ENCODE data around the gene OGDH.
"Not testable (repeated sequence)": the region's sequence is repeated elsewhere in the genome, so short reads cannot be mapped to it uniquely, and the experiment has no call there.

OGDH gene

GRCh38 chr7:44606341-44607140, at the start of gene OGDH:
OGDH (plus strand) TSS chr7:44606627; CDS start chr7:44624344, 17,717 bp downstream.
- H3K36me3 ChIP-seq (ENCODE audit: insufficient read depth, low read length) = no peaks in the 10 kb centered on the region
- H3K9ac ChIP-seq (ENCODE audit: insufficient read length) = peak within 1 kb of the TSS; percentile 89
- no peak for TF ChIP-seq EZH2 (IDR thresholded peaks at IDR 0.05)
- peak; percentile 66 for TF ChIP-seq FOXP2 (optimal IDR thresholded peaks at IDR 0.05; ENCODE audit: control extremely low read depth, extremely low read length, insufficient read depth)
- TF ChIP-seq POLR2AphosphoS5 (IDR thresholded peaks at IDR 0.05; ENCODE audit: borderline replicate concordance, low read depth, low read length) = peak; percentile 91
- H3K27ac ChIP-seq = peak within 1 kb of the TSS; percentile 89
- peak; percentile 87 for DNase-seq (ENCODE audit: low read depth, low spot score)
- peak within 1 kb of the TSS; percentile 100 for H3K4me3 ChIP-seq
- no peaks in the 10 kb centered on the region for H3K9me3 ChIP-seq (ENCODE audit: low read depth, low read length)

- no peak for DNase-seq (ENCODE audit: low read depth, low spot score)
- H3K4me3 ChIP-seq = no peak overlapping the region
- H3K36me3 ChIP-seq (ENCODE audit: insufficient read depth, low read length) = no peaks in the 10 kb centered on the region
- TF ChIP-seq FOXP2 (optimal IDR thresholded peaks at IDR 0.05; ENCODE audit: control extremely low read depth, extremely low read length, insufficient read depth) (no peak), EZH2 (IDR thresholded peaks at IDR 0.05) (no peak), POLR2AphosphoS5 (IDR thresholded peaks at IDR 0.05; ENCODE audit: borderline replicate concordance, low read depth, low read length) (no peak)
- no peaks in the 10 kb centered on the region for H3K9me3 ChIP-seq (ENCODE audit: low read depth, low read length)
- no peak overlapping the region for H3K27ac ChIP-seq
- no peak overlapping the region for H3K9ac ChIP-seq (ENCODE audit: insufficient read length)
Measured at GRCh38 chr7:44557485-44557884, 48.9 kb upstream of the OGDH start.

DNA sequence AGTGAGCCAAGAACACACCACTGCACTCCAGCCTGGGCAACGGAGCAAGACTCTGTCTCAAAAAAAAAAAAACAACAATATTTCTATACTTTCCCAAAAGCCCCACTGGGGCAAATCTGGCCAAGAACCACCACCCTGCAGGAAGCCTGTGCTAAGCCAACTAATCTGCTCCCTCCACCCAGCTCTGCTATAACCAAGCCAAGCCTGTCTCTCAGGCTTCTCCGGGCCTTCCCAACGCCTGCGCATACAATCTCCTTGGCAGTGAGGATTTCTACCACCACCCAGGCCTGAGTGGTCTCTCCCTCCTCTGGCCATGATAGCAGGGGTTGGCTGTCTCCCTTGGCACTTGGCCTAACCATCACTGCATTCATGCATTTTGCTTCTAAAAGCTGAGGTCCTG, 46.9 kb upstream of the OGDH start:
- Histone ChIP-seq H3K36me3 (ENCODE audit: insufficient read depth, low read length) (peaks cover 4% of the 10 kb centered on the region), H3K9ac (ENCODE audit: insufficient read length) (no peak overlapping the region), H3K9me3 (ENCODE audit: low read depth, low read length) (no peaks in the 10 kb centered on the region), H3K4me3 (no peak overlapping the region), H3K27ac (no peak overlapping the region)
- no peak for TF ChIP-seq EZH2 (IDR thresholded peaks at IDR 0.05)
- TF ChIP-seq FOXP2 (optimal IDR thresholded peaks at IDR 0.05; ENCODE audit: control extremely low read depth, extremely low read length, insufficient read depth) = no peak
- no peak for TF ChIP-seq POLR2AphosphoS5 (IDR thresholded peaks at IDR 0.05; ENCODE audit: borderline replicate concordance, low read depth, low read length)
- DNase-seq (ENCODE audit: low read depth, low spot score) = no peak

DNA sequence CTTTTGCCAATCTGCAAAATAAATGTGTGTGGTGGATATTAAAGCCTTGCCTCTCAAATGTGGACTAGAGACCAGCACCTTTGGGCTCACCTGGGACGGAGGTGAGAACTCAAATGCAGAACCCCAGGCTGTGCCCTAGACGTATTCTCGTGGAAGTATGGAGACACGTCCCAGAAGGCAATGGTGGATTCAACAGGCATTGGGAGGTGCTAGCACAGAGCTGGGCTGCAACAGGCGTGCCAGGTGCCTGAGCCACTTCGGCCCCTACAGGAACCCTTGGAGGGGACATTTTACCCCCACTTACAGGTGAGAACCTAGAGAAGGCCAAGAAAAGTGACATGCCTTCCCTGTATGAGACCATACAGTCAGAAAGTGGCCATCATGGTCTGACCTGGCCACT, 44.9 kb upstream of the OGDH start:
- Histone ChIP-seq H3K36me3 (ENCODE audit: insufficient read depth, low read length) (peaks cover 21% of the 10 kb centered on the region), H3K27ac (no peak overlapping the region), H3K9ac (ENCODE audit: insufficient read length) (no peak overlapping the region), H3K9me3 (ENCODE audit: low read depth, low read length) (no peaks in the 10 kb centered on the region), H3K4me3 (no peak overlapping the region)
- DNase-seq (ENCODE audit: low read depth, low spot score) = no peak
- TF ChIP-seq FOXP2 (optimal IDR thresholded peaks at IDR 0.05; ENCODE audit: control extremely low read depth, extremely low read length, insufficient read depth) = no peak
- no peak for TF ChIP-seq EZH2 (IDR thresholded peaks at IDR 0.05)
- TF ChIP-seq POLR2AphosphoS5 (IDR thresholded peaks at IDR 0.05; ENCODE audit: borderline replicate concordance, low read depth, low read length) = no peak

GRCh38 chr7:44561962-44562621, 44.3 kb upstream of the OGDH start:
- no peak overlapping the region for H3K4me3 ChIP-seq
- H3K27ac ChIP-seq = no peak overlapping the region
- no peak overlapping the region for H3K9ac ChIP-seq (ENCODE audit: insufficient read length)
- peaks cover 25% of the 10 kb centered on the region for H3K36me3 ChIP-seq (ENCODE audit: insufficient read depth, low read length)
- no peak for DNase-seq (ENCODE audit: low read depth, low spot score)
- TF ChIP-seq POLR2AphosphoS5 (IDR thresholded peaks at IDR 0.05; ENCODE audit: borderline replicate concordance, low read depth, low read length) = peak; percentile 45; the same call in 1 of the 2 replicates
- TF ChIP-seq EZH2 (IDR thresholded peaks at IDR 0.05) = no peak
- no peaks in the 10 kb centered on the region for H3K9me3 ChIP-seq (ENCODE audit: low read depth, low read length)

DNA sequence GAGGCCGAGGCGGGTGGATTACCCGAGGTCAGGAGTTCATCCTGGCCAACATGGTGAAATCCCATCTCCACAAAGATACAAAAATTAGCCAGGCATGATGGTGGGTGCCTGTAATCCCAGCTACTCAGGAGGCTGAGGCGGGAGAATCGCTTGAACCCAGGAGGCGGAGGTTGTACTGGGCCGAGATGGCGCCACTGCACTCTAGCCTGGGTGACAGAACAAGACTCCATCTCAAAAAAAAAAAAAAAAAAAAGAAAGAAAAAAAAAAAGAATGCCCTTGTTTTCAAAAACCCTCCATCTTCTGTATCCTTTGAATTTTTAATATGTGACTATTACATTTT, 43.8 kb upstream of the OGDH start:
- not testable (repeated sequence) for DNase-seq (ENCODE audit: low read depth, low spot score); H3K9ac ChIP-seq (ENCODE audit: insufficient read length); H3K9me3 ChIP-seq (ENCODE audit: low read depth, low read length); H3K27ac ChIP-seq; H3K4me3 ChIP-seq
- peaks cover 30% of the 10 kb centered on the region for H3K36me3 ChIP-seq (ENCODE audit: insufficient read depth, low read length)

DNA sequence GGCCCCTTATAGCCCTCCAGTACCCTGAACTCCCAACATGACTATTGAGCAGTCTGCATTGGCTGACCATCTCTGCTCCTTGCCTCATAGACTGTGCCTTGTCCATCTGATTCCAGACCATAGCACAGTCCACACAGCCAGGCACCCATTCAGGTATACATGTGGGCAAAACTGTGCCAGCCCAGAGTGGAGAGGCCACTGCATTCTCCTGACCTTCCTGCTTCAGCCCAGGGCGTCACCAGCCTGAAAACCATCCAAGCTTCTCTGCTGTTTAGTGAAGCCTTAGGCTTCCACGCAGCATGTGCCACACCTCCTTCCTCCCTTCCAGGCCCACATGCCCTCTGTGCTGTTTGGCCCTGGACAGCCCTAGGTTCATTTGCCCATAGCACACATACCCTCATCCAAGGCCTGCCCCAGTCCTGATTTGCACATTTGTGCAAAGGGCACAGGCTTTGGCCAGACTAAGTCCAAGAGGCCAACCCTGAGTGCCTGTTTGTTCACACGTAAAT, 43.2 kb upstream of the OGDH start:
- H3K4me3 ChIP-seq = no peak overlapping the region
- DNase-seq (ENCODE audit: low read depth, low spot score) = no peak
- H3K9me3 ChIP-seq (ENCODE audit: low read depth, low read length) = no peaks in the 10 kb centered on the region
- peaks cover 36% of the 10 kb centered on the region for H3K36me3 ChIP-seq (ENCODE audit: insufficient read depth, low read length)
- 0 out of 2 replicates have a peak overlapping the region, but pooled peaks have one; percentile 36 for H3K27ac ChIP-seq
- H3K9ac ChIP-seq (ENCODE audit: insufficient read length) = no peak overlapping the region
- TF ChIP-seq POLR2AphosphoS5 (IDR thresholded peaks at IDR 0.05; ENCODE audit: borderline replicate concordance, low read depth, low read length) (peak; percentile 27; the same call in 1 of the 2 replicates), EZH2 (IDR thresholded peaks at IDR 0.05) (no peak), FOXP2 (optimal IDR thresholded peaks at IDR 0.05; ENCODE audit: control extremely low read depth, extremely low read length, insufficient read depth) (no peak)

GRCh38 chr7:44564606-44565005, 41.8 kb upstream of the OGDH start:
- H3K36me3 ChIP-seq (ENCODE audit: insufficient read depth, low read length) = peaks cover 50% of the 10 kb centered on the region

More at GRCh38 chr7:44564606-44565005, 41.8 kb upstream of the OGDH start:
- Histone ChIP-seq H3K27ac (no peak overlapping the region), H3K9me3 (ENCODE audit: low read depth, low read length) (no peaks in the 10 kb centered on the region), H3K4me3 (no peak overlapping the region), H3K9ac (ENCODE audit: insufficient read length) (no peak overlapping the region)
- DNase-seq (ENCODE audit: low read depth, low spot score) = no peak
- TF ChIP-seq FOXP2 (optimal IDR thresholded peaks at IDR 0.05; ENCODE audit: control extremely low read depth, extremely low read length, insufficient read depth) (no peak), POLR2AphosphoS5 (IDR thresholded peaks at IDR 0.05; ENCODE audit: borderline replicate concordance, low read depth, low read length) (no peak), EZH2 (IDR thresholded peaks at IDR 0.05) (no peak)
